CD1c-positive myeloid dendritic cell (primary cell): ENCODE data around the gene PNMA8C.
"Not testable (repeated sequence)": the region's sequence is repeated elsewhere in the genome, so short reads cannot be mapped to it uniquely, and the experiment has no call there.

Source experiments
- DNase-seq: peaks from one replicate; pipeline ENCODE4 v3.0.0-alpha.2; 2016; ENCODE audit errors: extremely low spot score

The PNMA8C gene

DNA sequence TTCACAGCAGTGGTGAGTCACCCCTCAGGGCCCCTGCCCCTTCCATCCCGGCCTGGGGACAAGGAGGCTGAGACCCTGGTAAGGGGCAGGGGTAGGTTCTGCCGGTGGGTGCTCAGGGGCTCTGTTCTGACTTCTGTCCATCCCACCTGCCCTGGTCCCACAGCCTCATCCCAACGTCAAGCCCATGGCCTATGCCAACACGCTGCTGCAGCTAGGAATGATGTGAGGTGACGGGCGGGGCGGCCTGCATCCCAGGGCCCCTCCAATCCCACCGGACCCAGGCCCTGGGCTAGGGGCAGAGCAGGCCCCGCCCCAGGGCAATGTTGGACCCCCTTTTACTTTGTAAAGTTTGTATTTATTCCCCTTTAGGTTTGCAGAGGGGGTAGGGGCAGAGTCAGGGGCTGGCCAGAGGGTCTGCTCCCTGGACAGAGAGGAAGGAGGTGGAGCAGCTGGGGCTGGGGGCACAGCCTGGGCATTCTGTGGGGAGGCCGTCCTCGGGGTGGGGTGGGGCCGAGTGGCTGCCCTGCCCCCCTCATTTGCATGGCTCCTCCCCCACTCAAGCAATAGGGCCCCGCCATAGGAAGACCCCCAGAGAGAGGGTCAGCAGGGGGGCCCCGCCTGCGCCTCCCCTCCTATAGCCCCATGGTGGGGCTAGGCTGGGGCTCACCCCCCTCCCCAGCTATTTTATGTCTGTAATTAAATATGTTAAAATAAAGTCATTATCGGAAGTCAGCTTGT, 38.4 kb downstream of the PNMA8C start:
- DNase-seq: no peak

DNA sequence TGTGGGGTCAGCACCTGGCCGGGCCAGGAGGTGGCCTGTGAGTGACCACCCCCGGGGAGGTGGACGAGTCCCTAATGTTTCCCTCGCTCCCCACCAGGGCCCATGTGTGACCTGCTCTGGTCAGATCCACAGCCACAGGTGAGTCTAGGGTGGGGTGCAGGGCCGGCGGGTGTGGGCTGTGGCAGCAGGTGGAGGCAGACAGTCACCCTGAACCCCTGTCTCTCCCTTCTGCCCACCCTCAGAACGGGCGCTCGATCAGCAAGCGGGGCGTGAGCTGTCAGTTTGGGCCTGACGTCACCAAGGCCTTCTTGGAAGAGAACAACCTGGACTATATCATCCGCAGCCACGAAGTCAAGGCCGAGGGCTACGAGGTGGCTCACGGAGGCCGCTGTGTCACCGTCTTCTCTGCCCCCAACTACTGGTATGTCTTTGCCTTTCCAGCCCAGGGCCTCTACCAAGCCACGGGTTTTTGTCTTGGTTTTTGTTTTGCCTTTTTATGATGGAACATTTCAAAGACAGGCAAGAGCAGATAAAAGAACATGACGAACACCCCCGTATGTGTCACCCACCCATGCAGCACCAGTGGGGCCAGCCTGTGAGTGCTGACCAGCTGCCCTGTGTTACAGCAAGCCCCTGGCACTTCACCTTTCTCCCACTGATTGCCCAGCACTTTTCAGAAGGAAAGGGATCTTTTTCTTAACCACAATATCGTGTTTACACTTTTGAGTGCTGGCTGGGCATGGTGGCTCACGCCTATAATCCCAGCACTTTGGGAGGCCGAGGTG, 40.2 kb downstream of the PNMA8C start:
- no peak for DNase-seq

DNA sequence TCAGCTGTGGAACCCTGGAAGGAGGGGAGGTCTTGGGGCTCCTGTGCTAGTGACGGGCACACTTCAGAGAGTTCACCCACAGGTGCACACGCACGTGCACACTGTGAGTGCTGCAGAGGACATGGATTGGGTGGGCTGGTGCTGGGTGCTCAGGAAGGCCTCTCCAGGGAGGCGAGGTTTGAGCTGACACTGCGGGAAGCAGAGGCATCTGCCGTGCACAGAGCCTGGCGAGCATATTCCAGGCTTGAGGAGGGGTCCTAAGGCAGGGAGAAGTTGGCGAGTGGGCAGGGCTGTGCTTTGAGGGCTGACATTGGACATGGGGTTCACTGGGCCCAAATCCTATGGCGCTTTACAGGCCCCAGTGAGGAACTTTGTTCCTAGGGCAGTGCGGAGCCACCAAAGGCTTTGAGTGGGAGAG, 41.0 kb downstream of the PNMA8C start:
- DNase-seq: no peak

DNA sequence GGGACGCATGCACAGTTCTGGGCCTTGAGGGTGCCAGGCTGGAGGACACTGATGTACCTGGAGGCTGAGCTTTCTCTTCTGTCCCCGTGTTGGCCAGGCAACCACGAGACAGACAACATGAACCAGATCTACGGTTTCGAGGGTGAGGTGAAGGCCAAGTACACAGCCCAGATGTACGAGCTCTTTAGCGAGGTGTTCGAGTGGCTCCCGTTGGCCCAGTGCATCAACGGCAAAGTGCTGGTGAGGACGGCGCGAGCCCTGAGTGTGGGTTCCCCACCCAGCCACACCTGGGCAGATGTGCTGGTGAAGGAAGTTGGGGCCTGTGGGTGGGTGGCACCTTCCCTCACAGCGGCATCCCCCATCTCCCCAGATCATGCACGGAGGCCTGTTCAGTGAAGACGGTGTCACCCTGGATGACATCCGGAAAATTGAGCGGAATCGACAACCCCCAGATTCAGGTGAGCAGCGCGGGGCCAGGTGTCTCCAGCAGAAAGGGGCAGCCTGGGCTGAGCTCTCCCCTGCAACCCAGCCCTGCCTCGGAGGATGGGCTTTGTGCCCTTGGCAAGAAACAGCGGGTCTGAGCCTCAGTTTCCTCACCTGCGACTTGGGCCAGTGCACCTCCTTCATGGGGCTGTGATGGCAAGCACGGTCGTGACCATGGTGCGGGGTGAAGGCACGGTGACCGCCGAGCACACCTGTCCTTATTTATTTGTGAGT, 41.6 kb downstream of the PNMA8C start:
- no peak for DNase-seq

DNA sequence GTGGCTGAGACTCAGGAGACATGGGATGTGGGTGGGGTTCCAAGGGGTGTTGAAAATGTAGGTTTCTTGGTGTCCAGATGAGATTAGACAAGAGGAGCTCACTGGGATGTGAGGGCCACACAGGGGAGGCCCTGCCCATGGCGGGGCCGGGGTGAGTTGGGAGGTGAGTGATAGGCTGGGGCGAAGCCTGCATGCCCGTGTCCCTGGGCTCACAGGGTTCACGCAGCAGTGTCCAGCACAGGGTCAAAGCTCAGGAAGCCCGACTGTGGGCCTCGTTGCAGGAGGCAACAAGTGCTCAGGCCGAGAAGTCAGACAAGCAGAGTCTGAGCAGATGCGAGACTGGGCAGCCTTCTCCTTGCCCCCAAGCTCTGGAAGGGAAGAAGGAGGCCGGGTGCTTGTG, 42.6 kb downstream of the PNMA8C start:
- no peak for DNase-seq

DNA sequence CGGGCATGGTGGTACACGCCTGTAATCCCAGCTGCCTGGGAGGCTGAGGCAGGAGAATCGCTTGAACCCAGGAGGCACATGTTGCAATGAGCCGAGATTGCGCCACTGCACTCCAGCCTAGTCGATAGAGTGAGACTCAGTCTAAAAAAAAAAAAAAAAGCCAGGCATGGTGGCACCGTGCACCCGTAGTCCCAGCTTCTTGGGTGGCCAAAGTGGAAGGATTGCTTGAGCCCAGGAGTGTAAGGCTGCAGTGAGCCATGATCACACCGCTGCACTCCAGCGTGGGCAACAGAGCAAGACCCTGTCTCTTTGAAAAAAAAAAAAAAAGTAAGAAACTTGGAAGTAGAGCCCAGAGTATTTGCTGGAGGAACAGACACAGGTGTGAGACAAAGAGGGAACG, 43.1 kb downstream of the PNMA8C start:
- no peak for DNase-seq

DNA sequence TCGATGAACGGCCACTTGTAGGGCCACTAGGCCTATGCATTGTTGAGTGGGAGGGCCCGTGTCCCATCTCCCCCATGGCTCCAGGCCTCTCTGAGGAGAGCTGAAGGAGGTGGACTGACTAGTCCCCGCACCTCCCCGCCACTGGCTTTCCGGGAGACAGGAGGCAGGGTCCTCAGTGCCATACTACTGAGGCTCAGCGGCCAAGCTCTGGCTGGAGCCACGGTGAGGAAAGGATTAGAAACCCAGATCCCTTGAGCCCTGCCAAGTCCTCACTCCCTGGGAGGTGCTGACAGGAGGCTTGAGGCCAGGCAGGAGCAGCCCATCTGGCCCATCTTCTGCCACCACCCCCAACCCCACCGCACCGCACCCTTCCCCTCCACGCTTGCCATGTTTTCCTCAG, 44.3 kb downstream of the PNMA8C start:
- DNase-seq: no peak

DNA sequence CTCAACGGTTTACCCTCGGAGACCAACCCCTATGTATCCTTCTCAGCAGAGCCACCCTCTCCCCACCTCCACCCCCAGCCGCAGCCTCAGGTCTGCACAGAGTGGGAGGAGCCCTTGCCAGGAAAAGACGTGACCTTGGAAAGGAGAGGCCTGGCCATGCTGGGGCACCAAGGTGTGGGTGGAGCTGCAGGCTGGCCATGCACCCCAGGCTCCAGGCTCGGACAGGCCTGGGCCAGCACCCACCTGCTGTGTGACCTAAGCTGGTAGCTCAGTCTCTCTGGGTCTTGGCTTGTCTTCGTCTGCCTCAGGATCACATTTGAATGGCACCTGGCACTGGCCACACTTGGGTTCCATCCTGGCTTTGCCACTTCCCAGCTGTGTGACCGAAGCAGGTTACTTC, 44.9 kb downstream of the PNMA8C start:
- no peak for DNase-seq

DNA sequence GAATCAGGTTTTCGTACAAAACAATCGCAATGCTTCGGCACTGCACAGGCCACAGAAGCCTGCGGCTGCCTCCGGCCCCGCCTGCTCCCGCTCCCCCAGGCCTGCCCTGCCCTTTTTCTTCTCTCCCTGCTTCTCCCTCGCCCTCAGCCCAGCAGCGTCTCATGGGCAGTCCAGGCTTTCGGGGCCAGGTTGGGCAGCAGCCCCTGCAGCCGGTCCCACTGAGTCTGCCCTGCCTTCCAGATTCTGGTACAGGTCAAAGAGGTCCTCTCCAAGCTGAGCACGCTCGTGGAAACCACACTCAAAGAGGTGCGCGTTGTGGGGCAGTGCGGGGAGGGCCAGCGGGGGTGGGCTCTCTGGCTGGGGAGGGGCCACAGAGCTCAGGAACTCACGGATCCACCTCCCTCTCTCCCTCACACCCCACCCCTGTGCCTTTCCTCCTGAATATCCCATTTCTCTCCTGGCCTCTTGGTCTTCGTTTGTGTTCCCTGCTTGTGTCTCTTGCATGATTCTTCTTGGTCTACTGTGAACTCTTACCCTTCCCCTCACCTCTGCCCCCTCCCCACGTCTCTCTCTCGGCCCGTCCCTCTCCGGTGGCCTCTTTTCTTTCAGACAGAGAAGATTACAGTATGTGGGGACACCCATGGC, 45.4 kb downstream of the PNMA8C start:
- no peak for DNase-seq

DNA sequence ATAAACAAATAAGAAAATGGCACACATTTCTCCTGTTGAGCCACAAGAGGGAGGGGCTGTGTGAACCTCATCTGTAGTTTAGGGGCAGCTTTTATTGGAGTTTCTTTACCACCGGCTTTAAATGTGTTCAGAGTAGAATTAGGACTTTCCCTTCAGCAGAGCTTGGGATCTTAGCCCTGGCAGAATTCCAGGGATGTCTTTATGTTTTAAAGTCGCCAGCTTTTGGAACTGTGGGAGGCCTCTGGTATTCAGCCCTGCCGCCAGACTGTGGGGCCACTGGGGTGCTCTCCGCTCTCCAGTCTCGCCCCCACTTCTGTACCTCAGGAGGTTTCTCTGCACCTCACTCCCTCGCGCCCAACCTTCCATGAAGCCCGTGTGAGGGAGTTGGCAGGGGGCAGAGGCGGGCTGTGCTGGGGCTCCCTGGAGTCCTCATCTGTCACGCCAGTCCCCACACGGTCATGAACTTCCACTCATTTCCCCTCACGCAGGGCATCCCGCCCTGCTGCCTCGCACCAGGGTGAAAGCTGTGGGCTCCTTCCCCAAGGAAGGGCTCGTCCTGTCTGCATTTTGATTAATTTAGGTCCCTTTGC, 46.9 kb downstream of the PNMA8C start:
- DNase-seq: no peak

DNA sequence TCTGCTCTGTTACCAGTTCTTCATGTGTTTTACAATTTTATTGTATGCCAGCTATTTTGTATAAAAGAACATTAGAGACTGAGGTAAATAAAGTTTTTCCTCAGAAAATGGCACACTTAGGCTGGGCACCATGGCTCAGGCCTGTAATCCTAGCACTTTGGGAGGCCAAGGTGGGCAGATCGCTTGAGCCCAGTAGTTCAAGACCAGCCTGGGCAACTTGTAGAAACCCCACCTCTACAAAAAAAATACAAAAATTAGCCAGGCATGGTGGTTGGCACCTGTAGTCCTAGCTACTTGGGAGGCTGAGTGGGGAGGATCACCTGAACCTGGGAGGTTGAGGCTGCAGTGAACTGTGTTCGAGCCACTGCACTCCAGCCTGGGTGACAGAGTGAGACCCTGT, 47.4 kb downstream of the PNMA8C start:
- no peak for DNase-seq

DNA sequence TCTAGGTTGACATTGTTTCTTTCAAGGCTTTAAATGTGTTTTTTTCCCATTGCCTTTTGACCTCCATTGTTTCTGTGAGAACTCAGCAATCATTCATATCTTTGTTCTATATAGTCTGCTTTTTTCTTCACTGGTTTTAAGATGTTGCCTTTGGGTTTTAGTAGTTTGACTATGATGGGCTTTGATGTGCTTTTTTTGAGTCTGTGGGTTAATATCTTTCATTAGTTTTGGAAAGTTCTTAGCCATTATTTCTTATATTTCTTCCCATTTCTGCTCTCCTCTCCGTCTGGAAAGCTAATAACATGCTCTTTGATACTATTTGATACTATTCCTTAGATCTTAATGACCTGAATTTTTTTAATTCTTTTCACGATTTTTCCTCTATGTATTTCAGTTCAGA, 48.0 kb downstream of the PNMA8C start:
- DNase-seq: no peak

DNA sequence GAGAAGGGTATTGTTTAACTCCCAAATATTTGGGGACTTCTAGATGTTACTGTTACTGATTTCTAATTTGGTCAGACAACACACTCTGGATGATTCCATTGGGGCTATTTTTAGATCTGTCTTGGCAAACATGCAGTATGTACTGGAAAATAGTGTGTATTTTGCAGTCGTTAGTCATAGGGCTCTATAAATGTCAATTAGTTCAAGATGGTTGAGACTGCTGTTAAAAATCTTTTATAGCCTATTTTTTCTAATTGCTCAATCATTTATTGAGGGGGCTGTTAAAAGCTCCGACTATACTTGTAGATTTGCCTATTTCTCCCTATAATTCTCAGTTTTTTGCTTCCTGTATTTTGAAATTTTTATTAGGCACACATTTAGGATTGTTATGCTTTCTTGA, 50.5 kb downstream of the PNMA8C start:
- no peak for DNase-seq

DNA sequence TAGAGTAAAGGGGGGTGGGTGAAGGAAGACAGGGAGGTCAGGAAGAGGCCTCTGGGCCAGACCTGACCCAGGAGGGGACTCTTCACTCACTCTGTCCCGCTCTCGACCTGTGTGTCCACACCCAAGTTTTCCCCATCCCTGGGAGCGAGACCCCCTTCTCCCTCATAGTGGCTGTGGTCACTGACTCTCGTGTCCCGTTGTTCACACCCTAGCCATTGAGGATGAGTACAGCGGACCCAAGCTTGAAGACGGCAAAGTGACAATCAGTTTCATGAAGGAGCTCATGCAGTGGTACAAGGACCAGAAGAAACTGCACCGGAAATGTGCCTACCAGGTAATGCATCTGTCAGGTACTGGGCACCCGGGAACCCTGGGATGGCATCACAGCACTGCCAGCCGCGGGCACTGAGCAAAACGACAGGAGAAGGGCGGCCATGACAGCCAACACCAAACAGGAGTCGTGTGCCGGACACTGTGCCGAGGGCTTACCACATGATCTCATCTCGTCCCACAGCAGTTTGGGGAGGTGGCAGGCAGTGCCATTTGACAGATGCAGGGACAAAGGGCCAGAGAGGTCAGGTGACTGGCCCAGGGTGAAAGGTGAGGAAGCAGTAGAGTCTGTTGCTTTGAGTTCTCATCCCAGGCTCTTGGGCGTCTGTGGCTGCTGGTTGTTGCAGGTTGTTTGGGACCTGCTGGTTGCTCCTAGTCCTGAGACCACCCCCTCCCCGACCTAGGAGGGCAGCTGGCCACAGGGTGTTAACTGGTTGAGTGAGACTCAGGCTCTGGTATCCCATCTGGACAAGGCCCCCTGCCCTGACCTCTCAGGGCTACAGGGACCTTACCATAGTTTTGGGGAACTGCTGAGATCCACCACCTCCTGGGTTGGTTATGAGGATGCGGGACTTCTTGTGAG, 52.2 kb downstream of the PNMA8C start:
- no peak for DNase-seq

DNA sequence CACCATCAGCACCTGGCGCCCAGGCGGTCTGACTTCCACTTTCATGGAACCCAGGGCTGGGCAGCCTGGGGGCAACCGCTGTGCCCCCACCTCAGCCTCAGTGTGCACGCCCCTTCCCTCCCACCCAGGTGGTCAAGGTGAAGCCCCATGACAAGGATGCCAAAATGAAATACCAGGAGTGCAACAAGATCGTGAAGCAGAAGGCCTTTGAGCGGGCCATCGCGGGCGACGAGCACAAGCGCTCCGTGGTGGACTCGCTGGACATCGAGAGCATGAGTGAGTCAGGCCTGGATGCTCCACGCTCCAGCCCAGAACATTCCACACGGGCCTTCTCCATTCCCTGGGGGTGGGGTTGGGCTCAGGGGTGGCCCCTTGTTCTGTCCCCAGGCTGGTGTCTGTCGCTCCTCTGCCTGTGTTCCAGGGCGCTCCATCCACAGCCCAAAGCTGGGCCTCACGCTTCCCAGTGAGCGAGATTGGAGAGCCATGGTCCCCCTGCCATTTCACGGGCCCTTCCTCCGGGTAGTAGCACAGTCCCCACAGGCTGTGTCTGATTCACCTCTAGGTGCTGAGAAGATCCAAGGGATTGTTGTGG, 53.2 kb downstream of the PNMA8C start:
- not testable (repeated sequence) for DNase-seq
